ENCODE data around the gene ULK4. TPM values are rescaled to one million over a fixed set of nuclear protein-coding genes. Genes with fewer than 3 reads are reported as not detected.

ULK4 gene
- total RNA-seq, 1 donor from 2014 or later = 11.2 TPM

DNA sequence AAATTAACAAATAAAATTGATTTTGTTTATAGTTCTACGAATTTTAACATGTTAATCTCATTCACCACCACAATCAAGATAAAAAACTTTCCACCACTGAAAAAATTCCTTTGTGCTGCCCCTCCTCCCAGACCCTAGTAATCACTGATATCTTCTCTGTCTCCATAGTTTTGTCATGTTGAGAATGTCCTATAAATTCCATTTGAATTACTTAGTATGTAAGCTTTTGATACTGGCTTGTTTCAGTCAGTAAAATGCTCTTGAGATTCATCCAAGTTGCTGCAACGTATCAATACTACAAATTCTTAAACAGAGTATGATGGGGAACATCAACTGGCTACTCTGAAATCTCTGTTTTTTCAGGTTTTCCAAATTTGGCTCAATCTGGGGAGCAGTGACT is 633.0 kb downstream of the ULK4 start:
- H3K4me3 ChIP-seq = no peak overlapping the region
- no peaks in the 10 kb centered on the region for H3K9me3 ChIP-seq
- ATAC-seq = no peak
- intact Hi-C loops (cut with DNase I) = no loop called here
- H3K4me1 ChIP-seq = no peaks in the 10 kb centered on the region
- no peaks in the 10 kb centered on the region for H3K27me3 ChIP-seq
- no peak for DNase-seq
- TF ChIP-seq, protein P1, sequence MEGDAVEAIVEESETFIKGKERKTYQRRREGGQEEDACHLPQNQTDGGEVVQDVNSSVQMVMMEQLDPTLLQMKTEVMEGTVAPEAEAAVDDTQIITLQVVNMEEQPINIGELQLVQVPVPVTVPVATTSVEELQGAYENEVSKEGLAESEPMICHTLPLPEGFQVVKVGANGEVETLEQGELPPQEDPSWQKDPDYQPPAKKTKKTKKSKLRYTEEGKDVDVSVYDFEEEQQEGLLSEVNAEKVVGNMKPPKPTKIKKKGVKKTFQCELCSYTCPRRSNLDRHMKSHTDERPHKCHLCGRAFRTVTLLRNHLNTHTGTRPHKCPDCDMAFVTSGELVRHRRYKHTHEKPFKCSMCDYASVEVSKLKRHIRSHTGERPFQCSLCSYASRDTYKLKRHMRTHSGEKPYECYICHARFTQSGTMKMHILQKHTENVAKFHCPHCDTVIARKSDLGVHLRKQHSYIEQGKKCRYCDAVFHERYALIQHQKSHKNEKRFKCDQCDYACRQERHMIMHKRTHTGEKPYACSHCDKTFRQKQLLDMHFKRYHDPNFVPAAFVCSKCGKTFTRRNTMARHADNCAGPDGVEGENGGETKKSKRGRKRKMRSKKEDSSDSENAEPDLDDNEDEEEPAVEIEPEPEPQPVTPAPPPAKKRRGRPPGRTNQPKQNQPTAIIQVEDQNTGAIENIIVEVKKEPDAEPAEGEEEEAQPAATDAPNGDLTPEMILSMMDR (IDR thresholded peaks at IDR 0.05) = no peak
- H3K36me3 ChIP-seq = no peaks in the 10 kb centered on the region
- H3K27ac ChIP-seq = no peak overlapping the region

GRCh38 chr3:41327718-41328117 is 634.2 kb downstream of the ULK4 start:
- DNase-seq (no peak), ATAC-seq (no peak)
- Histone ChIP-seq H3K4me3 (no peak overlapping the region), H3K27me3 (no peaks in the 10 kb centered on the region), H3K36me3 (no peaks in the 10 kb centered on the region), H3K4me1 (no peaks in the 10 kb centered on the region), H3K9me3 (no peaks in the 10 kb centered on the region), H3K27ac (no peak overlapping the region)
- intact Hi-C loops (cut with DNase I) = no loop called here
- TF ChIP-seq, protein P1 (IDR thresholded peaks at IDR 0.05) = no peak

- no peak for ATAC-seq
- TF ChIP-seq, protein P1 (IDR thresholded peaks at IDR 0.05) = no peak
- intact Hi-C loops (cut with DNase I) = no loop called here
- no peaks in the 10 kb centered on the region for H3K36me3 ChIP-seq
- no peaks in the 10 kb centered on the region for H3K4me1 ChIP-seq
- no peak for DNase-seq
- no peak overlapping the region for H3K4me3 ChIP-seq
- no peaks in the 10 kb centered on the region for H3K27me3 ChIP-seq
- no peaks in the 10 kb centered on the region for H3K9me3 ChIP-seq
- H3K27ac ChIP-seq = no peak overlapping the region
These were observed 637.8 kb downstream of the ULK4 start for GRCh38 chr3:41324156-41324475.

- Histone ChIP-seq H3K9me3 (no peaks in the 10 kb centered on the region), H3K4me3 (no peak overlapping the region), H3K27me3 (no peaks in the 10 kb centered on the region), H3K27ac (no peak overlapping the region), H3K36me3 (no peaks in the 10 kb centered on the region), H3K4me1 (no peaks in the 10 kb centered on the region)
- TF ChIP-seq, protein P1 (IDR thresholded peaks at IDR 0.05) = no peak
- DNase-seq = no peak
- no peak for ATAC-seq
- intact Hi-C loops (cut with DNase I) = no loop called here
These were observed 638.3 kb downstream of the ULK4 start for GRCh38 chr3:41323467-41324155.

DNA sequence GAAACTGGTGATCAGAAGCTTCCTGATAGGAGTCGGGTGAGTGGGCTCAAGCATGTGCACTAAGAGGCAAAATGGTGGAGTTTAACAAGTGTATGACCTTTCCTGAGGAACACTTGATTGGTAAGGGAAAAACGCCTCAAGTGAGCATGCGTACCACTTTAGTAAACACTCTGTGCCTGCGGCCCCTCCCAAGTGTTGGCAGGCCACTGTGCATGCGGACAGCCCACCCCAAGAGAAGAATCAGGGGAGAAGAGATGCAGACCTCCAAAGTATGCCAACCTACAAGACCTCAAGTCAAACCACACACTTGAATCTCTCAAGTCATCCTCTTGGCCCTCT is 640.3 kb downstream of the ULK4 start:
- TF ChIP-seq, protein P1 (IDR thresholded peaks at IDR 0.05) = no peak
- Histone ChIP-seq H3K27ac (no peak overlapping the region), H3K36me3 (no peaks in the 10 kb centered on the region), H3K4me1 (no peaks in the 10 kb centered on the region), H3K9me3 (no peaks in the 10 kb centered on the region), H3K27me3 (no peaks in the 10 kb centered on the region), H3K4me3 (no peak overlapping the region)
- ATAC-seq (no peak), DNase-seq (no peak)
- intact Hi-C loops (cut with DNase I) = no loop called here
